Measurements from ENCODE around the gene SCLT1. TPM values are rescaled to one million over a fixed set of nuclear protein-coding genes. Genes with fewer than 3 reads are reported as not detected.

Gene SCLT1
- total RNA-seq, 2 donors from 2014 or later: 11.0 to 13.6 TPM

GRCh38 chr4:128859887-128860677, 233.3 kb downstream of the SCLT1 start:
- DNase-seq (no peak), ATAC-seq (no peak)
- intact Hi-C loops (cut with DNase I, micrococcal nuclease): loop anchor here in 1 of 2 donors (5.0 to 10.0 kb wide), 4 partner anchors 45 to 668 kb away; no protein-coding TSS in a partner anchor

DNA sequence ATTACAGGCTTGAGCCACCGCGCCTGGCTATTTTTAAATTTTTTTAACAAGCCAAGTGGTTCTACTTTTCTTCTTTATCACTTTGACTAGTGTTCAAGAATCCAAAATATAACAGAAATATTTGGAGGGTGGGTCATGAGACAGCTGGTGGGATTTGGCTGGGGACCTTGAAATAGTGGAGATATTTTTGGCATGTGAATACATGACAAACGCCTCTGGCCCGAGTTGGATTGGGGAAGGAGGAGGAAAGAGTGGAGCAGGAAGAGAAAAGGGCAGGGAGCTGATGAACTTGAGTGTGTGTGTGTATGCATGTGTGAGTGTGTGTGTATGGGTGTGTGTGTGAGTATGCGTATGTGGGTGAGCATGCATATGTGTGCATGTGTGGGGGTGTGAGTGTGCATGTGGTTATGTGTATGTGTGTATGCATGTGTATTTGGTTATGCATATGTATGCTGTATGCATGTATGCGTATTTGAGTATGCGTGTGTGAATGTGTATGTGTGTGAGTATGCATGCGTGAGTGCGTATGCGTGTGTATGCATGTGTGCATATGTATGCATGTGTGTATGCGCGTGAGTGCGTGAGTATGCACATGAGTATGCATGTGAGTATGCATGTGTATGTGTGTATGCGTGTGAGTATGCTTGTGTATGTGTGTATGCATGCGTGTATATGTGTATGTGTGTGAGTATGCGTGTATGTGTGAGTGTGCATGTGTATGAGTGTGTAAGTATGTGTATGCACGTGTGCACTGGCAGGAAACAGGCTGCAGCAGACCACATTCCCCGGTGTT, 234.3 kb downstream of the SCLT1 start:
- DNase-seq (no peak), ATAC-seq (no peak)
- intact Hi-C loops (cut with DNase I, micrococcal nuclease): no loop called here

- DNase-seq: no peak
- no peak for ATAC-seq
- intact Hi-C loops (cut with DNase I, micrococcal nuclease): no loop called here
Observed at GRCh38 chr4:128856246-128856645, 237.1 kb downstream of the SCLT1 start.

DNA sequence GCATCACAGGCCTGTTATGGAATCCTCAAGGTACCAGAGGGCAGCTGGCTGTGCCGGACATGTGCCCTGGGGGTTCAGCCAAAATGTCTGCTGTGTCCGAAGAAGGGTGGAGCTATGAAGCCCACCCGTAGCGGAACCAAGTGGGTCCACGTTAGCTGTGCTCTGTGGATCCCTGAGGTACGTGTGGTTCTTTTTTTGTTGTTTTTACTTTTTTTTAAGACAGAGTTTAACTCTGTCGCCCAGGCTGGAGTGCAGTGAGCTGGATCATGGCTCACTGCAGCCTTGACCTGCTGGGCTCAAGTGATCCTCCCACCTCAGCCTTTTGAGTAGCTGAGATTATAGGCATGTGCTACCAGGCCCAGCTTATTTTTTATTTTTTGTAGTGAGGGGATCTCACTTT, 237.7 kb downstream of the SCLT1 start:
- DNase-seq: no peak
- intact Hi-C loops (cut with DNase I, micrococcal nuclease): no loop called here
- ATAC-seq: no peak

DNA sequence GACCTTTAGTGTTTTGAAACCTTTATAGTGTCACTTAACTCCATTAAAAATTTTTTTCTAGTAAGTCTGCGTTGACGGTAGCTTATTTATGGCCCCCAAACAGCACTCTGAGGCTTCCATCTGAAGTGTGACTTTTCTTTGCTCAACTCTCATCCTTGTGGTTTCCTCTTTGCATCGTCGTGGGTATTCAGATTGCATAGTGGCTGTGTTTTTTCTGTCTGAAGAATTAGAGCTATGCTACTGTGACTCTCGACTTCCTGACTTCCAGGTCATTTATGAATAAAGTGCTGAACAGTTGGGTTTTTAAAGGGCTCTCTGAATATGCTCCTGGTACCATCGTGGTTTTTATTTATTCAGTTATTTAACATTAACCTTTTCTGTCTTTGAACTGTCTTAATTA, 238.9 kb downstream of the SCLT1 start:
- intact Hi-C loops (cut with DNase I, micrococcal nuclease): no loop called here
- ATAC-seq: no peak
- DNase-seq: no peak

- ATAC-seq (no peak), DNase-seq (no peak)
- intact Hi-C loops (cut with DNase I, micrococcal nuclease): no loop called here
Observed at GRCh38 chr4:128853741-128854140, 239.6 kb downstream of the SCLT1 start.

DNA sequence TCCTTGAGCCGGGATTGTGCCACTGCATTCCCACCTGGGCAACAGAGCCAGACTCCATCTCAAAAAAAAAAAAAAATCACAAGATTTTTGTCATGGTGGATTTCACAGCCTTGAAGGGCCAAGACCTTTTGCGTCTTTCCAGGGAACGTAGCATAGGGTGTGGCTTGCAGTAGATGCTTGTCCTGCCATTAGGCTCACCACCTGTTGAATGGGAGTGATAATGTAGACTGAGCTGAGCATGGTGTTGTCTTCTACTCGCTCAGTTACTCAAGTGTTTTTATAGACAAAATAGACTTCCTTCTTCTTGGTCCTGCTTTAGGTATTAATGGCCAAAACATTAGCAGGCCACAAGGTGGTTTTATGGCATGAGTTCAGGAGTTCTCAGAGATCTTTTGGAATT, 243.1 kb downstream of the SCLT1 start:
- intact Hi-C loops (cut with DNase I, micrococcal nuclease): no loop called here
- DNase-seq (no peak), ATAC-seq (no peak)

DNA sequence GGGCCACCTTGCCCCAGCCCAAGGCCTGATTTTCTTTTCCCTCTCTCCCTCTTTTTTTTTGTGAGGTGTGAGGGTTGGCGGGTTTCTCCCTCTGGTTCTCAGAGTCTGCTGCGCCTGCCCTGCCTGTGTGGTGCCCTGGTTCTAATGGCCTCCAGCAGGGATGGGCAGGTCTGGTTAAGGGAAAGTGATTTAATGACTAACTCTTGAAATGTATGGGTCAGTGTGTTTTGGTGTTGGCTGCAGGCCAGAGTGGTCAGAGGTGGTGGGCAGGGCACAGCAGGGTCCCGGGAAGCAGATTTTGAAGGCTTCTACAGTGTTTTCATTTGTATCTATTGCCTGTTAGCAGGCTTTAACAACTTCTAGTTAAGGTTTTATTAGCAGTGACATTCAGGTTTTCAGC, 244.9 kb downstream of the SCLT1 start:
- ATAC-seq (no peak), DNase-seq (no peak)
- intact Hi-C loops (cut with DNase I, micrococcal nuclease): no loop called here

- intact Hi-C loops (cut with DNase I, micrococcal nuclease): no loop called here
- no peak for ATAC-seq
- DNase-seq: no peak
Observed at GRCh38 chr4:128847082-128847724, 246.1 kb downstream of the SCLT1 start.

- DNase-seq (no peak), ATAC-seq (no peak)
- intact Hi-C loops (cut with DNase I, micrococcal nuclease): no loop called here
Observed at GRCh38 chr4:128846063-128846462, 247.3 kb downstream of the SCLT1 start.

DNA sequence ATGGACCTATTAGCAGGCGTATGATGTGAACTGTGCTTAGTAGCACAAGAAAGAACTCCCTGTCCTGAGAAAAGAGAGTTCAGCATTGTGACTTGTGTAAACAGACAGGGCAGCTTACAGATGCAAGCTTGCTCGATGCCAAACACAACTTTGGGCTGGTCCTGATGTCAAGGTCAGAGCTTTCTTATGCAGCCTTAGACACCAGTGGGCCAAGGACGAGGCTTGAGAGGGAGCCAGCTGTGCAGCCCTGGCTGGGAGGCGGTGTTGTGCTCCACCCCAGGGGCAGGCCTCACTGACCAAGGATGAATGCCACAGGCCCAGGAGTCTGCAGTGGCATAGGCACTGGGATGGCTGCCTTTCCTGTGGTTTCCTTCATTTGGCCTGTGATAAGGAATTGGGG, 248.4 kb downstream of the SCLT1 start:
- intact Hi-C loops (cut with DNase I, micrococcal nuclease): no loop called here

DNA sequence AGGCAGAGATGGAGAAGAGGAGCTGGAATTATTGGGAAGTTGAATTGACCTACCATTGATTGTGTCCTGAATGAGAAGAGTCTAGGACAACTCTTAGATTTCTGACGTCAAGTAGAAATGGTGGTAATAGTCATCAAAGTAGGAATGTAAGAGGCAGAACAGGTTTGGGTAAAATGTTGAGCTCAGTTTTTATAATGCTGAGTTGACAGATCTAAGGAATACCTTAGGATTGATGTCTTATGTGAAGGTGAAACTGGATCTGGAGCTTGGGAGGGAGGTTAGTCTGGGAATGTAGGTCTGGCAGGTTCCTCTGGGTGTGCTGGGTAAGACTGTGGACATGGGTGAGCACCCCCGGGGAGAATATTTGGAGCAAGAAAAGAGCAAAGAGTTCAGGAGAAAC, 251.9 kb downstream of the SCLT1 start:
- DNase-seq (no peak), ATAC-seq (no peak)
- intact Hi-C loops (cut with DNase I, micrococcal nuclease): no loop called here

More for the DNA sequence above, 248.4 kb downstream of the SCLT1 start:
- DNase-seq (no peak), ATAC-seq (peak; percentile 12)

DNA sequence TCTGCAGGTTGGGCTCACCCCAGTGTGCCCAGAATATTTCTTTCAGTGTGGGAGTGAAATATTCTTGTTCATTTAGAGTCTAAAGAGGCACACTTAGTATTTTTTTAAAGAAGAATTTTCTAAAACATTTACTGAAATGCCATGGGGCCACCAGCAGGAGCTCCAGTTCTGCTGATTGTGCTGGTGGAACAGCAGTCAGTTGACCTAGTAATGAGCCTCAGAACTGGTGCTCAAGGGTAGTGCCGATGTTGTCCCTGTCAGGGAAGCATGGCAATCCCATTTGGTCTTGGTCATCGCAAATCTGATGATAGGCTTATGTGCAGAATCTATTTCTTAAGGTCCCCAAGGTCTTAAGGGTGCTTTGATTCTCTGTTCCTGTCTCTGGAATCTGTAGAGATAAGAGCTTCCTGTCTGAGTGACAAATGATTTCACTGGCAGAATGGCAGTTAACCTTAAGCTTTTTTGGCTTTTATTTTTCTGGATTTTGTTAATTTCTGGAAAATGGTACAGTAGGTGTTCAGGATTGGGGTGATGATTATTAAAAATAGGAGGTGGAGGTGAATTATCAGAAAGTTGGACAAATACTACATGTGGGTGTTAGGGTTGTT, 252.5 kb downstream of the SCLT1 start:
- intact Hi-C loops (cut with DNase I, micrococcal nuclease): no loop called here
- DNase-seq (no peak), ATAC-seq (no peak)

GRCh38 chr4:128837679-128838078, 255.7 kb downstream of the SCLT1 start:
- intact Hi-C loops (cut with DNase I, micrococcal nuclease): no loop called here

GRCh38 chr4:128837198-128837597, 256.1 kb downstream of the SCLT1 start:
- intact Hi-C loops (cut with DNase I, micrococcal nuclease): no loop called here
- no peak for ATAC-seq
- no peak for DNase-seq

More at GRCh38 chr4:128837679-128838078, 255.7 kb downstream of the SCLT1 start:
- no peak for DNase-seq
- ATAC-seq: no peak

- intact Hi-C loops (cut with DNase I, micrococcal nuclease): no loop called here
- peak in 1 of 2 donors; percentile 59 for DNase-seq
- no peak for ATAC-seq
Observed at GRCh38 chr4:128835498-128836222, 257.7 kb downstream of the SCLT1 start.

Measured in left colon (tissue), 2 donors.